ENCODE measurements around the gene SLC25A25. TPM values are rescaled to one million over a fixed set of nuclear protein-coding genes. Genes with fewer than 3 reads are reported as not detected.

Gene SLC25A25
- total RNA-seq, 1 experiment from 2014 or later, result 18.5 TPM

DNA sequence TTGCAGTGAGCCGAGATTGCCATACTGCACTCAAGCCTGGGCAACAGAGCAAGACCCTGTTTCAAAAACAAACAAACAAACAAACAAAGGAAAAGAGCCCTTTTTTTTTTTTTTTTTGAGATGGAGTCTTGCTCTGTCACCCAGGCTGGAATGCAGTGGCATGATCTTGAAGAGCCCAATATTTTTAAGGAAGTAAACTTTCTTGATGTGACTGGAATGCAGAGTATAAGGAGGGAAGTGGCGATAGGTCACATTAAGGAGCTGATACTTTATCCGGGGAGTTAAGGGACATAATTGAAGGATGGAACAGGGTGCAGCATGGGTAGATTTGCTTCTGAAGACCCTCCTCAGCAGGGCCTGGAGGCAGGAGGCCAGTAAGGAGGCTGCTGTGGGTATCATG is 13.9 kb upstream of the SLC25A25 start:
- no peak for DNase-seq
- no peaks in the 10 kb centered on the region for H3K36me3 Mint-ChIP-seq (ENCODE audit: insufficient read depth, unreplicated experiment)
- H3K4me1 Mint-ChIP-seq (ENCODE audit: low read depth, unreplicated experiment), result peaks cover 14% of the 10 kb centered on the region
- intact Hi-C loops (cut with micrococcal nuclease; ENCODE audit: unreplicated experiment), result no loop called here
- H3K4me3 ChIP-seq (ENCODE audit: low read depth, low read length), result no peak overlapping the region
- ChIA-PET POLR2A (no interaction called here), CTCF (no interaction called here)
- peaks cover 13% of the 10 kb centered on the region for H3K4me1 ChIP-seq
- no peaks in the 10 kb centered on the region for H3K36me3 ChIP-seq (ENCODE audit: control insufficient read depth, insufficient read depth, low read length)
- no peaks in the 10 kb centered on the region for H3K9me3 Mint-ChIP-seq (ENCODE audit: unreplicated experiment)
- H3K4me3 Mint-ChIP-seq (ENCODE audit: unreplicated experiment), result no peak overlapping the region
- no peaks in the 10 kb centered on the region for H3K9me3 ChIP-seq
- no peaks in the 10 kb centered on the region for H3K27me3 Mint-ChIP-seq (ENCODE audit: insufficient read depth, unreplicated experiment)
- no peak overlapping the region for H3K27ac Mint-ChIP-seq (ENCODE audit: unreplicated experiment)
- H3K27me3 ChIP-seq (replicated peaks; ENCODE audit: control insufficient read depth, insufficient read depth, low read length), result no peaks in the 10 kb centered on the region
- no peak for TF ChIP-seq CTCF (IDR thresholded peaks at IDR 0.05; ENCODE audit: insufficient read depth in 1 of 2, low read depth in 1 of 2, low read length in 1 of 2, severe bottlenecking in 1 of 2, unreplicated experiment in 1 of 2)
- no TSS peak for BruUV-seq (replicated peaks)

- Histone ChIP-seq H3K27me3 (replicated peaks; ENCODE audit: control insufficient read depth, insufficient read depth, low read length) (no peaks in the 10 kb centered on the region), H3K36me3 (ENCODE audit: control insufficient read depth, insufficient read depth, low read length) (no peaks in the 10 kb centered on the region), H3K4me3 (ENCODE audit: low read depth, low read length) (no peak overlapping the region), H3K9me3 (no peaks in the 10 kb centered on the region), H3K4me1 (peaks cover 6% of the 10 kb centered on the region; the same call in 1 of the 2 replicates)
- Mint-ChIP-seq H3K9me3 (ENCODE audit: unreplicated experiment) (no peaks in the 10 kb centered on the region), H3K27me3 (ENCODE audit: insufficient read depth, unreplicated experiment) (no peaks in the 10 kb centered on the region), H3K27ac (ENCODE audit: unreplicated experiment) (no peak overlapping the region), H3K4me3 (ENCODE audit: unreplicated experiment) (no peak overlapping the region), H3K36me3 (ENCODE audit: insufficient read depth, unreplicated experiment) (no peaks in the 10 kb centered on the region), H3K4me1 (ENCODE audit: low read depth, unreplicated experiment) (peaks cover 6% of the 10 kb centered on the region)
- ChIA-PET POLR2A (no interaction called here), CTCF (interaction anchor here (0.7 to 1.5 kb wide), 2 partner anchors 12 to 306 kb away, joined by 3 to 8 read pairs; partner anchors contain the start of genes NAIF1 and SLC25A25)
- no peak for TF ChIP-seq CTCF (IDR thresholded peaks at IDR 0.05; ENCODE audit: insufficient read depth in 1 of 2, low read depth in 1 of 2, low read length in 1 of 2, severe bottlenecking in 1 of 2, unreplicated experiment in 1 of 2)
- no peak for DNase-seq
- intact Hi-C loops (cut with micrococcal nuclease; ENCODE audit: unreplicated experiment), result no loop called here
- no TSS peak for BruUV-seq (replicated peaks)
These were observed 12.5 kb upstream of the SLC25A25 start for GRCh38 chr9:128055344-128056040.

- H3K4me1 Mint-ChIP-seq (ENCODE audit: low read depth, unreplicated experiment), result peaks cover 6% of the 10 kb centered on the region
- H3K4me1 ChIP-seq, result peaks cover 3% of the 10 kb centered on the region; the same call in 1 of the 2 replicates
- no peaks in the 10 kb centered on the region for H3K27me3 ChIP-seq (replicated peaks; ENCODE audit: control insufficient read depth, insufficient read depth, low read length)
- H3K36me3 Mint-ChIP-seq (ENCODE audit: insufficient read depth, unreplicated experiment), result no peaks in the 10 kb centered on the region
- H3K9me3 ChIP-seq, result no peaks in the 10 kb centered on the region
- H3K4me3 Mint-ChIP-seq (ENCODE audit: unreplicated experiment), result no peak overlapping the region
- no TSS peak for BruUV-seq (replicated peaks)
- no peak for TF ChIP-seq CTCF (IDR thresholded peaks at IDR 0.05; ENCODE audit: insufficient read depth in 1 of 2, low read depth in 1 of 2, low read length in 1 of 2, severe bottlenecking in 1 of 2, unreplicated experiment in 1 of 2)
- no peak overlapping the region for H3K4me3 ChIP-seq (ENCODE audit: low read depth, low read length)
- intact Hi-C loops (cut with micrococcal nuclease; ENCODE audit: unreplicated experiment), result no loop called here
- no peaks in the 10 kb centered on the region for H3K9me3 Mint-ChIP-seq (ENCODE audit: unreplicated experiment)
- H3K27ac Mint-ChIP-seq (ENCODE audit: unreplicated experiment), result no peak overlapping the region
- ChIA-PET POLR2A (no interaction called here), CTCF (interaction anchor here (1.5 kb wide), 1 partner anchor 12 kb away, joined by 8 read pairs; the partner anchor contains the start of genes NAIF1 and SLC25A25)
- no peak for DNase-seq
- no peaks in the 10 kb centered on the region for H3K27me3 Mint-ChIP-seq (ENCODE audit: insufficient read depth, unreplicated experiment)
- H3K36me3 ChIP-seq (ENCODE audit: control insufficient read depth, insufficient read depth, low read length), result no peaks in the 10 kb centered on the region
These were observed 11.9 kb upstream of the SLC25A25 start for GRCh38 chr9:128056086-128056485.

Measured in Caco-2 (cell line).